AG04449 (cell line): Measurements from ENCODE around the gene THSD4.

Experiments used
- CTCF ChIA-PET: fragments of 350-600 bp; formaldehyde crosslinking; extraction: SDS; loops from one replicate; lab custom pipeline; 2021; ENCODE audit warnings: antibody characterized with exemption; lab: Yijun Ruan, JAX
- POLR2A ChIA-PET: fragments of 400-600, 350-600 bp; formaldehyde crosslinking; extraction: SDS; loops from one replicate; lab custom pipeline; 2020; ENCODE audit warnings: antibody characterized with exemption, inconsistent platforms; lab: Yijun Ruan, JAX
- DNase-seq: peaks from one replicate; pipeline ENCODE4 v3.0.0-alpha.2; 2010; ENCODE audit warnings: low read depth, low spot score
- H3K4me3 ChIP-seq: 2 replicates; pipeline ENCODE4 v1.5.1; 2011; ENCODE audit warnings: low read depth, mild to moderate bottlenecking, control low read depth, low read length
- TF ChIP-seq, protein P1 (sequence below): IDR thresholded peaks from one replicate; pipeline ENCODE4 v1.5.1; 2011; ENCODE audit warnings: mild to moderate bottlenecking, moderate library complexity, low read length, control low read depth, inconsistent platforms; ENCODE audit not compliant: insufficient read depth; ENCODE audit errors: missing control alignments

The THSD4 gene

GRCh38 chr15:71288348-71288955 lies 173.2 kb downstream of the THSD4 start:
- TF ChIP-seq, protein P1, sequence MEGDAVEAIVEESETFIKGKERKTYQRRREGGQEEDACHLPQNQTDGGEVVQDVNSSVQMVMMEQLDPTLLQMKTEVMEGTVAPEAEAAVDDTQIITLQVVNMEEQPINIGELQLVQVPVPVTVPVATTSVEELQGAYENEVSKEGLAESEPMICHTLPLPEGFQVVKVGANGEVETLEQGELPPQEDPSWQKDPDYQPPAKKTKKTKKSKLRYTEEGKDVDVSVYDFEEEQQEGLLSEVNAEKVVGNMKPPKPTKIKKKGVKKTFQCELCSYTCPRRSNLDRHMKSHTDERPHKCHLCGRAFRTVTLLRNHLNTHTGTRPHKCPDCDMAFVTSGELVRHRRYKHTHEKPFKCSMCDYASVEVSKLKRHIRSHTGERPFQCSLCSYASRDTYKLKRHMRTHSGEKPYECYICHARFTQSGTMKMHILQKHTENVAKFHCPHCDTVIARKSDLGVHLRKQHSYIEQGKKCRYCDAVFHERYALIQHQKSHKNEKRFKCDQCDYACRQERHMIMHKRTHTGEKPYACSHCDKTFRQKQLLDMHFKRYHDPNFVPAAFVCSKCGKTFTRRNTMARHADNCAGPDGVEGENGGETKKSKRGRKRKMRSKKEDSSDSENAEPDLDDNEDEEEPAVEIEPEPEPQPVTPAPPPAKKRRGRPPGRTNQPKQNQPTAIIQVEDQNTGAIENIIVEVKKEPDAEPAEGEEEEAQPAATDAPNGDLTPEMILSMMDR, result no peak
- ChIA-PET POLR2A (no interaction called here), CTCF (no interaction called here)
- no peak overlapping the region for H3K4me3 ChIP-seq
- DNase-seq, result no peak

DNA sequence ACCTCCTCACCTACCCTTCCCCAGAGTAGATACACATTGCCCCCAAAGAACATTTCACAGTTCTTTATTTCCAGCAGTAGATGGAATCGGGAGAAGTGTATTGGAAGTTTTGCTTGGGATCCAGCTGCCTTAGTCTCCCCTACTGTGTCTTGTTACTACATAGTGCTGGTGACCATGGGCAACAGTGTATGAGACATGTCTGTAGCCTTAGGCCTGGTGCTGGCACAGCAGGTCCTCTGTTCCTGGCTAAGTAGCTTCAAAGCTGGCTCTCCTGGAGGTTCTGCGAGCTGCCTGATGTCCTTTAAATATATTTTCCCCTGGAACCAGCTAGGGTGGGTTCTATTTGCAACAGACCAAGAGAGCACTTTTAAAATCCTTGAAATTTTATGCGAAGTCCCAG lies 174.7 kb downstream of the THSD4 start:
- CTCF ChIA-PET, result interaction anchor here (1.4 kb wide), 1 partner anchor 12 kb away, joined by 4 read pairs; no protein-coding TSS in a partner anchor
- TF ChIP-seq, protein P1, result no peak
- H3K4me3 ChIP-seq, result no peak overlapping the region
- DNase-seq, result no peak
- POLR2A ChIA-PET, result no interaction called here

GRCh38 chr15:71290881-71291635 lies 175.8 kb downstream of the THSD4 start:
- H3K4me3 ChIP-seq, result no peak overlapping the region
- POLR2A ChIA-PET, result no interaction called here
- CTCF ChIA-PET, result interaction anchor here (1.4 kb wide), 1 partner anchor 13 kb away, joined by 4 read pairs; no protein-coding TSS in a partner anchor
- TF ChIP-seq, protein P1, result no peak
- no peak for DNase-seq

- TF ChIP-seq, protein P1, result no peak
- CTCF ChIA-PET, result no interaction called here
- POLR2A ChIA-PET, result no interaction called here
- no peak overlapping the region for H3K4me3 ChIP-seq
- DNase-seq, result no peak
Observed at GRCh38 chr15:71291723-71292122, 176.5 kb downstream of the THSD4 start.

DNA sequence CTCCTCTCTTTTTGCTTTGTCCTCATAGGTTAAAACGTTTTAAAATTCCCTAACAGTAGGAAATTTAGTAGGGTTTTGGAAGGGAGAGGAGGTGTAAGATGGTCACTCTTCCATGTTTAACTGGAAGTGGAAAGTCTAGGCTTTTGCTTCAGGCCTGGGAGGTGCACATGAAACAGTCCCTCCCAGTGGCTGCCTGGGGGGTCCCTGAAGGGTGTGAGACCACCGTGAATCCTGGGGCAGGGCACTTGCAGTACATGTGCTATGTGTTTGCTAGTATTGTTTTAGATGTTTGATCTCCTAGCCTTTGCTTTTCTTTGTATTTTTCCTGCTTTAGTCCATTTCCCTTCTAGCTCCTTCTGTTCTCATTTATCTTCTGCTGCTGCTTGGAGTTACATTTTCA lies 178.5 kb downstream of the THSD4 start:
- ChIA-PET POLR2A (interaction anchor here (1.1 to 1.8 kb wide), 3 partner anchors 9 to 15 kb away, joined by 3 to 8 read pairs (median 4); no protein-coding TSS in a partner anchor), CTCF (interaction anchor here (0.8 to 1.5 kb wide), 5 partner anchors 10 to 185 kb away, joined by 3 to 8 read pairs (median 4); no protein-coding TSS in a partner anchor)
- no peak for DNase-seq
- H3K4me3 ChIP-seq, result no peak overlapping the region
- TF ChIP-seq, protein P1, result no peak
